Inflammatory macrophage treated with lipopolysaccharide for 4 hours (primary cell): ENCODE data around the gene ERF.

Source experiments
- DNase-seq: peaks from one replicate; pipeline ENCODE4 v3.0.0-alpha.2; 2020

Gene ERF

DNA sequence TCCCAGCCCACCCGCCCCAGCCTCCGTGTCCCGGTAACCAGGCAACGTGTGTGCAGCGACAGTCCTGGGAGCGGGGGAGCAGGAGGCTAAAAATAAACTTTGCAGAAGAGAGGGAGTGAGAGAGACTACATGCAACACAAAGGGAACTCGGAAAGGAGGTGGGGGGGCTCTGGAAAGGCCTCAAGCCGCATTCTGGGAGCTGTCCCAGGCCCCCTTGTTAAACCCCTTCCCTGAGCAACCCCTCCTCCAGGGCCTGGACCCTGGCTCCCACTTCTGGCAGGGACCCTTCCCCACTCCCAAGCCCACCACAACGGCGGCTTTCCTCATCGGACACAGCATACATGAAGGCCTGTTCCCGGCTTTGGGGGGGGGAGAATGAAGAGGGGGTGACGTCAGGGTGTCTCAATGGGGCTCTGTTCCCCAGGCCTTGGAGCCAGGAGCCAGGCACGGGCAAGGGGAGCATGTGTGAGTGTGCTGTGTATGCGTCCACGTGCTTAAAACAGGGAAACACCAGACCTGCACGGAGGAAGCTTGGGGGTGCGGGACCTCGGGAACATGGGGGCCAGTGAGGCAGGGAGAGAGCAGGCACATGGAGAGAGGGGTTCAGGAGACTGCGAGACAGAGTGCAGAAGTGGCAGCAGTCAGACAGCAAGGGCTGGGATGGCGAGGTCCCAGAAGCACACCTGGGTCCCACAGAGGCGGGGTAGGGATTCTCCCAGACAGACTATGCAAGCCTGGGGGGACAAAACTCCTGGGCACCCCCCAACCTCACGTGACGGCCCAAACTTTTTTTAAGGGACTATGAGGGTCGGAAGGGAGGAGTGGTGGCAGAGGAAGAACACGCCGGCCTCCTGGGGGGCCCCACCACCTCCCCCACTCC lies 2.3 kb downstream of the ERF start:
- peak; percentile 16 for DNase-seq

DNA sequence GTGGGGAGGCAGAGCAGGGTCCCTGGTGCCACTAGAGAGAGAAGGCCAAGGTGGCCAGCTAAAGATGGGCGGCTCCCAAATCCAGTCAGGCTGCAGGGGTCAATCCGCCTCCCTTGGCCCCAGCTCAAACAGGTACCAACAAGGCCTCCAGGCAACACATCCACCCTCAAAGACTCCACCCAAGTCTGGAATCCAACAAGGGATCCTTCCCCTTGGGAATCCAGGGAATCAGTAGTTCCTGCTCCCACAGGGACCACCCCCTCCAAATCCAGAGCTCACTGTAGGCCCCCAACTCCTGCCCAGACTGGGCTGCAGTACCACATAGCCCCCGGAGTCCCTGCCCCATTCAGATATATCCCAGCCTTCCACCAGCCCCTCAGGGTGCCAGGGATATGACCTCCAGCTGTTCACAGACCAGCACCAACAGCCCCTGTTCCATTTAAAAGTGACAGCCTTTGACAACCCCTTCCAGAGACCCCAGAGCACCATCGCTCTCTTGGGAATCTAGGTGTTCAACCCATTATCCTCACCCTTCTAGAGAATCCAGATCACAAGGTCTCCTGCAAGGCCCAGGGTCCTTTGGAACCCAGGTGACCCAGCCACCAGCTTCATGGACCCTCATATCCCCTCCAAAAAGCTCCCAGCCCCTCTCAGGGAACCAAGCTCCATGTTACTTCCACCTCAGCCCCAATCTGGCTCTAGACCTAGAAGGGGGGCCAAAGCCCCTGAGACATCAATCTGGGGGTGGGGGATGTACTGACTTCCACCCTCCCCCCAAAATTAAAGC lies 3.2 kb downstream of the ERF start:
- DNase-seq: no peak

DNA sequence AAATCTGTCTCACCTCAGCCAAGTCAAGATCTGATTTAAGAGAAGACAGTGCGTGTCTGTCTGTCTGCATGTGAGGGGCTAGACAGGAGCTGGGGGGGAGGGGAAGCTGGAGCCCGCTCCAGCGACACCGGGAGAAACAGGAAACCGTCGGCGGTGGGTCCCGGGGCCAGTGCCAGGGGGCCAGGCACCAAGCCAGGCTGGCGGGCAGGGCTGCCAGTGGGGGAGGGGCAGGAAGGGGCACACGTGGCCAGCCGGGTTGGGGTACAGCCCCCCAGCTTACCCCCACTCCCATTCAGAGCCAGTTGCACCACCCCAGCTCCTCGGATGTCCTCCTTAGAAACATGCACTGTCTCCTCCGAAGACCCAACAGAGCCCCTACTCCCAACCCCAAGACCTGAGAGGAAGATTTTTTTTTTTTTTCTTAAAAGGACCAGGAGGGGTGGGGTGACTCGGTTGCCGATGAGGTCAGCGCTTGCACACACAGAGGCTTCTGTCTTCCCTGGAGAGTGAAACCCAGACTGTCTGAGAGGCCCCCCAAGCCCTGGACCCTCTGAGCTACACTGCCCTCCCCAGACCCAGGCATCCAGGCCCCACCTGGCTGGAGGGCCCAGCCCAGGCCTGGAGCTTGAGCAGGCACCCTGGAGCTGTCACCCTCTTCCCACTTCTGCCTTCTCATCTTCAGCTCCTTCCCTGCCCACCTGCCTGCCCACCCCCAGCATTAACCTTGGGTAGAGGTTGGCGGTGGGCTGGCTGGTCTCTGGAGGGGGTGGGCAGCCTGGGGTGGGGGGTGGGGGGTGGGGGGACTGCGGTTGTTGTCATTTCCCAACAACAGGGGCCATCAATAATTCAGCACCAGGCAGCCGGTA lies 4.0 kb downstream of the ERF start:
- peak; percentile 39 for DNase-seq

DNA sequence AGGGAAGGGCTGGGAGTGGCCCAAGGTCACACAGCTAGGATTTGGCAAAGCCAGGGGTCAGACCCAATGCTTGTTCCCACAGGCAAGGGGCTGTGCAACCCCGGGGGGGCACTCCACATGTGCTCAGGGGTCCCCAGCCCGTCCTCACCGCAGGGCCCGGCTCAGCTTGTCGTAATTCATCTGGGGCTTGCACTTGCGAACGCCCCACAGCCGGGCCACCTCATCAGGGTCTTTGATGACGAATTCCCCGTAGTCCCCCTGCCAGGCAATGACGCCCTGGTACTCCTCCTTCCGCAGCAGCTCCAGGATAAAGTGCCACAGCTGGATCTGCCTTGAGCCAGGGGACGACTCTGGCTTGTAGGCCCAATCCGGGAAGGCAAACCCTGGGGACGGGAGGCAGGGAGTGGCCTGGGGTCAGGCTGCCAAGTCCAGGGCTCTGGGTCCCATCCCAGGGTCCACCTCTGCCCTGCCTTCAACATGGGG lies 4.7 kb downstream of the ERF start:
- no peak for DNase-seq

DNA sequence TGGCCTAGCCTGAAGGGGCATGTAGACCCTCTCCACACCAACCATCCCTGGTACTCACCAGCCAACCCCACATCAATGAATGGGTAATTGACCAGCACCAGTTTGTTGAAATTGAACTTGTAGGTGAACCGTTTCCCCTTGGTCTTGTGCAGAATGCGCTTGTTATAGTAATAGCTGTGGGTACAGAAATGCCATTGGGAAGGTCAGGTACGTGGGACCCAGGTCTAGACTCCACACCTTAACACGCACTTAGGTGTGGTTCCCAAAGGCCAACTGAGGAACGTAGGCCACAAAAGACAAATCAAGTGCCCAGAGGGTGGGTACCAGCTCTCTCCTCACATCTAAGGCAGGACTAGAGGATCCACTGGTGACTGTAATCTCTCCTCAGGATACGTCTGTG lies 5.2 kb downstream of the ERF start:
- DNase-seq: no peak

DNA sequence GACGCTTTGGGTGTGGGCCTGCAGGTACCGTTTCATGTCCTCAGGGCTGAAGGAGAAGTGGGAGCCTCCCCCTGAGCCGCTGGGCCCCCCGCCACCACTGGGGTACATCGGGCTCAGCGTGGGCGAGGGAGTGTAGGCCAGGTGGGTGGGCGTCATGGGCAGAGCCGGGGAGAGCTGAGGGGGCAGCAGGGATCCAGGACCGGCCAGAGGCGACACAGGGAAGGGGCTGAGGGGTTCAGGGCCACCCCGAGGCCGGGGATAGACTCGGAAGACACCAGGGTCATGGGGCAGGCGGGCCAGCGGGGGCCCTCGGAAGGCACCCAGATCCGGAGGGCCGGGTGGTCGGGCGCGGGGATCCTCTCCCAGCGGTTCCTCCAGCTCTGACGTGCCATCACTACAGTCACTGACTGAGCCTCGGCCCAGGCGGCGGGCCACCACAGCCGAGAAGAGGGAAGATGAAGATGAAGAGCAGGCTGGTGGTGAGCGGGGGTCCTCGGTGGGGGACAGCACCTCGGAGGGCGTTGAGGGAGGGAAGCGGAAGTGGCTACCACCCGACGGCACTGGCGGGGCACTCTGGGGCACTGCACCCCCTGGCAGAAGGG lies 5.7 kb downstream of the ERF start:
- DNase-seq: no peak

DNA sequence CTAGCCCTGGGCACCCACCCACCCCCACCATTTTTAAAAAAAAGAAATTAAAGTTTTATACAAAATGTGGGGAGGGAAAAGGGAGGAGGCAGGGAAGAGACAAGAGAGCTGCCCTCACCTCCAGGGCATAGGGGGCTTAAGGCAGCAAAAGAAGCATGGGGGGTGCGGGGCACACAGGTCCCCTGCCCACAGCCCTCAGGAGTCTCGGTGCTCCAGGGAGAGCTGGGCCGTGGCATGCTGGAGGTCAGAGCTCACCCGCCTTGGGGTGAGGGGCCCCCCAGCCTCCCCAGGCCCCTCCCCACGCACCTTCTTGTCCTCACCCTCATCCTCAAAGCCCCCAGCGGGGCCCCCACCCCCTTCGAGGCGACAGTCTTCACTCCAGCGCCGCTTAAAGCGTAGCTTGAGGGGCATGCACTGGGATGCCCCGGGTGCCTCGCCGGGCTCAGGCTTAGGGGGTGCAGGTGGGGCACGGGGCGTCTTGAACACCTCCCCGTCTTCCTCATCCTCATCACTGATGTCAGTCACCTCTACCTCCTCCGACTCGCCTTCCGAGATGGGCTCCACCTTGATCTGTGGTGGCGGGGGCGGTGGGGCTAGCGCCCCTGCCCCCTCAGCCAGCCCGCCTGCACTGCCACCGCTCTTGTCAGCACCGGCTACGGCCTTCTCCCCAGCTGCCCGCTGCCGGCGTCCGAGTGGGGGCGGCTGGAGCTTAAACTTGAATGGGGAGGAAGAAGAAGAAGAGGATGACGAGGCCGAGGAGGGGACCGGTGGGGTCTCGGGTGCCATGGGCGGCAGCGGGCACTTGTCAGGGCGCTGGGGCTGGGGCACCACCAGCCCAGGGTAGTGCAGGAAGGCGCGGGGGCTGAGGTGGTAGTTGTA lies 6.4 kb downstream of the ERF start:
- DNase-seq: no peak

DNA sequence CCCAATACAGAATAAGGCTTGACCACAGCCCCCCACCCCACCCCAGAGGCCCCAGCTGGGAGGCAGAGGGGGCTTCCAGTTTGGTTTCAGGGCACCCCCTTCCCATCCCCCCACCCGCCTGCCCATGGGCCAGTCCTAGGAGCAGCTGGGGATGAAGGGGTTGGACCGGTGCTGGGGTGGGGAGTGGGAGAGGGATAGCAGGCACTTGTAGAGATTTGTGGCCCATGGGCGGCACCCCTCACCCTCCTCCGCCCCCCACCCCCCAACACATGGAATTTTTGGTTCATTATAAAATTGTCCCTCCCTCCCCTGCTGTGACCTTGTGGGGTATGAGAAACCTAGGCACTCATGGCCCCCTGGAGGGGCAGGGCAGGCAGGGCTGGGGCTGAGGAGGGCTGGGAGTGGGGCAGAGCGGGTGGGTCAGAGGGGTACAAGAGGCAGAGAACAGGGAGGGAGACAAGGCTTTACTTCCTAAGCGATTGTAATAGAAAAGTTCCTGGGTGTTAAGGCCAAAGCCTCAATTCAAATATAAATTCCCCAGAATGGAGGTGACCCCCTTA lies 7.2 kb downstream of the ERF start:
- no peak for DNase-seq

DNA sequence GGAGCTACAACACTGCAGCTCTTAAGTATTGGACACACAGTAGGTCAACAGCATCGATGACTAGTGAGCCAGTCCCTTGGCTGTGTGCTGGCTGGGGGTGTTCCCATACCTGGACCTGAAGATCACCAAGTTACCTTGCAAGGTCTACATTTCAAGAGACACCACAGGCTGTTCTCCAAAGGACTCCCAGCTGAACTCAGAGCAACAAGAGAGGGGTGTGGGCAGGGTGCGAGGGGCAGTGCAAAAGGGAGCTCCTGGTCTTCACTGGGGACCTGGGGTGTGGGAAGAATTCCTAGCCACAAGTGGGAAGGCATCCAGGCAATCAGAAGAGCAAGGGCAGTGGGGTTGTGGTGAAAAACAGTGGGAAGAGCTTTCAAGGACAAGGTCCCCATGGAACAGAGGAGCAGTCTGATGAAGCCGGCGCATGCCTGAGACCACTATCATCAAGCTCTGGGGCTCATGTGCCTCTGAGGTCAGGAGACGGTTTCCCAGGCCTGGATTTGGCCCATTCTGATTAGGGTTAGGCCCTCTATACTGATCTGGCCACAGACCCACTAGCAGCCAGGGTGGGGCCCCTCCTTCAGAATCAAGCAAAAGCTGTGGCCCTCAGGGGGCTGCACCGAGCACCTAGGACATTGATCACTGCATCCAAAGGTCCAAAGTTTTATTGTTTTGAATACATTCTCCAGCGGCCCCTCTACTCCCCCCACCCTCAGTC lies 7.8 kb downstream of the ERF start:
- no peak for DNase-seq

DNA sequence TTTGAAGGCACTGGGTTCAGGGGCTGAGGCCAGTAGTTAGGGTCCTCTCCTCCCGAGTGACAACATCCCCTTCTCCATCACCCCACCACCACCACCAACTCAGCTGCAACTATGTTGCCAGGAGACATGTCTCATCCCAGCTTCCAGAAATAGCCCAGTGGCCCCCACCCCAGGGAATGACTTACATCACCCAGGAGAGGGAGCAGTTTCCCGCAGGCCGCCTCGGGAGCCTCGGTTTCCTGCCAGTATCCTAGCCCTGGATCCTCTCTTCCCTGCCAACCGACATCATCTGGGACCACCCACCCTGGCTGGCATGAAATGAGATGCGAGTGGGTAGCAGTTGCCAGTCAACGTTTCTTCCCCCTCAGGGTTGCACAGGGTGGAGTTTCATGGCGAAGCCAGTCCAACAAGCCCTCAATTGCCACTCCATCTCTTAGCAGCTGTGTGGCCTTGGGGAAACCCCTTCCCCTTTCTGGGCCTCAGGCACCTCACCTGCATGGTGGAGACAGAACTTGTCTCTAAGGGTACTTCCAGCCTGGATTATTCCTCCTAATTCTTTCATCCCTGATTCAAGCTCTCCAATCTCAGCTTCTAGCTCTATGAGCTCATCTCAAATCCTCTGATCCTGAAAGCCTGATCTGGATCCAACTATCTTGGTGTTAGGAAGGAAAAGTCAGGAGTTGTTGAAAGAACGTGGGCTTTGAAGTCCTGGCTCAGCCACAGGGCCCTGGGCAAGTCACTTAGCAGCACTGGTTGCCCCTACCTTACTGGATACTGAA lies 8.6 kb downstream of the ERF start:
- DNase-seq: no peak

DNA sequence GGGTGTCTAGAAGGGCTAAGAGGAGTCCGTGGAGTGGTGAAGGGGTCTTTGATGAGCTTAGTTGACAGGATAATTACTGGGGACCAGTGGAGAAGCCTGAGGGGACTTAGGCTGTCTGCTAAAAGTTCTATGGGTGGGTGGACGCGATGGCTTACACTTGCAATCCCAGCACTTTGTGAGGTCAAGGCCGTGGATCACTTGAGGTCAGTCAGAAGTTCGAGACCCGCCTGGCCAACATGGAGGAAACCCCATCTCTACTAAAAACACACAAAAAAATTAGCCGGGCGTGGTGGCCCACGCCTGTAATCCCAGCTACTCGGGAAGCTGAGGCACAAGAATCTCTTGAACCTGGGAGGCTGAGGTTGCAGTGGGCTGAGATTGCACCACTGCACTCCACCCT lies 9.7 kb downstream of the ERF start:
- DNase-seq: no peak

DNA sequence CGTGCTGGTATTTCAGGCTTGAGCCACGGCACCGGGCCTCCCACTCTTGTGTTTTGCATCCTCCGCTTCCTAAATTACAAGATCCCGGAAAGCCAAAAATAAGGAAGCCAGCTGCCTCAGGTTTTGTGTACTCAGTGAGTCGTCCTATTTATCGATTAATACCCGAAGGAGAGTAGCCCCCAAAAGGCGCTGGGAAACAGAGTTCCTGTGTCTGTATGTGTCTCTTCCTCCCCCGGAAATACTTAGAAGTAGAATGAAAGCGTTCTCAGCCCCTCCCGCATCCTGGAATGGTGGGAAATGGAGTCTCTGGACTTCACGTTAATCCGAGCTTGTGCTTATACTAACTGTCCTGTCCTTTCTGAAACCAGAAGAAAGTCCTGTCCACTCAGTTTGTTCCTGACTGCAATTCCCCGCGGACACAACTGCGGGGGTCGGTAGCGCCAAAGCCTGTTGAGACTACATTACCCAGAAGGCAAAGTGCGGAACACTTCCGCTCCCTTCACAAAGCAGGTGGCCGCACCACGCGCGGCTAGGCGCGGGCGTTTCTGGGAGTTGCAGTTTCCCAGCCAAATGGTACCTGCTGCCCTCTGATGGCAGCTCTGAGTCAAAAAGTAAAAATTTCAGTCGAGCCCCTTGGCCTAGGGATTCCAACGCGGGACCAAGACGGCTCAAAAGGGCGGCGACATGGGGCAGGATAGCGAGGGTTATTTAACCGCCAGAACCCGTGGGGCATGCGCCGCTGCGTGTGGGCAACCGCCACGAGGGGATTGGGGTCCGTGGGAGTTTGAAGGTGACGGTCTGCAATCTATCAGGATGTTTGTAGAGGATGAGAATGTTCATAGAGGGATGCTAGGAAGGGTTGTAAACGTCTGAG lies 10.3 kb downstream of the ERF start:
- DNase-seq: peak; percentile 96

DNA sequence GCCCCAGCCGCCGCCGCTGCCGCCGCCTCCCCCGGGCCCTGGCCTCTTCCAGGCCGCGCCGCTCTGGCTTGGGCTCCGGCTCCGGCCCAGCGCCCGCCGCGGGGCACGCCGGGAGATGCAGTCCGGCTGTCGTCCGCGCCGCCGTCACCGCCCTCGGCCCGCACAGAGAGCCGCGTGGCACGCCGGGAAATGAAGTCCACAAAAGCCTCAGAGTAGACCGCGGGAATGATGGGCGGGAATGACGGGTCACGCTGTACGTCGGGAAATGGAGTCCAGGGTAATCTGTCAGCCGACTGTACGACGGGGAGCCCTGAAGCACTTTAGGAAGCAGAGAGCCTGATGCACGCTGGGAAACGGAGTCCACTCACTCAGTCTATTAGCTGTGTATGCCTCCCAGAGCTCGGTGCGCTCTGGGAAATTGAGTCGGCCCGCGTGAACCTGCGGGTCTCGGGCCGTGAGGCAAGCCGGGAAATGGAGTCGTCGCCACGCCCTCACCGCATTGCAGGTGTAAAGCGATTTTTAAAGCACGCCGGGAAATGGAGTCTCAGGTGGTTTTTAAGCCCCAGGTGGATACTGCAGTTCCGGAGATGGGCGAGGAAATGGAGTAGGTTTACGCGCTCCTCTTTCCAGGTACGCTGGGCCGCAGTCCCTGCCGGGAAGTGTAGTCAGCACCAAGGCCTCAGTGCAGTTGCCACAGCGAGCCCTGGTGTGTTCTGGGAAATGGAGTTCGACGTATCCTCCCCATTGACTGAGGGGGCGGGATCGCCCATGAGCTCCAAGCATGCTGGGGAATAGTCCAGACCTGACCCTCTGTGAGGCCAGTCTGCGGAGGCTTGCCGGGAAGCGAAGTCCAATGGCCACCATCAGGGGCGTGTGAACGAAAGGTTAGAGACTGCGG lies 12.2 kb downstream of the ERF start, which contains the start of gene GSK3A:
TSS of gene GSK3A (minus strand) at position 91 of the 898 bp plus-strand sequence. CDS start 137 bp downstream, outside the sequence.
- peak; percentile 99 for DNase-seq

DNA sequence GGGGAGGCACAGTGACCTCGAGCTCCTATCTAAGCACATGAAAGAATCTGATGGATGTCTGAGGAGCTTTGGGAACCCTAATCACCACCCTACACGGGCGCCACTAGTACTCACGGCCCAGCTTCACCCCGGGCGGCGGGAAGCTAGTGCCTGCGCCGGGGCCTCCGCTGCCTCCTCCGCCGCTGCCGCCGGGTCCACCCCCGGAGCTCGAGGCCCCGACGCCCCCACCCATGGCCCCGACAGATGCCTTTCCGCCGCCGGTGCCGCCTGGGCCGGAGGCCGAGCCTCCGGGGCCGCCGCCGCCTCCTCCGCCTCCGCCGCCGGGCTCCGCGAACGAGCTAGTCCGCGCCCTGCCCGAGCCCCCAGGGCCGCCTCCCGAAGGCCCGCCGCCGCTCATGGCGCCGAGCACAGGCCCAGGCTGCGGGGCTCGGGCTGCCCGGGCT lies 12.8 kb downstream of the ERF start:
- no peak for DNase-seq

DNA sequence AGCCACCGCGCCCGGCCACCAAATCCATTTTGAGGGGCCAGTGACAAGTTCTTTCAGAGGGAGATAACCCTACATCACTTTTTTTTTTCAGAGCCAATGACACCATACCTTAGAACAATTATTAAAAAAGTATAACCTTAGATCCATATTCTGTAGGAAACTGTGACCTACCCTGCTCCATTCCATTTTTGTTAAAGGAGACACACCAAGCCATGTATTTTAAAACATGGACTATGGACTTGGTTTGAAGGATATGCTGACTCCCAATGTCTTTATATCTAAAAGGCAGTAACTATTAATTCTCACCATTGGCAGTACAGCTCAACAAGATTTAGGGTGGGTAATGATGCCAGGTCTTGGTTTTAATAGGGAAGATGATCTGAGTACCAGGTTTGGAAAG lies 13.6 kb downstream of the ERF start:
- DNase-seq: no peak

DNA sequence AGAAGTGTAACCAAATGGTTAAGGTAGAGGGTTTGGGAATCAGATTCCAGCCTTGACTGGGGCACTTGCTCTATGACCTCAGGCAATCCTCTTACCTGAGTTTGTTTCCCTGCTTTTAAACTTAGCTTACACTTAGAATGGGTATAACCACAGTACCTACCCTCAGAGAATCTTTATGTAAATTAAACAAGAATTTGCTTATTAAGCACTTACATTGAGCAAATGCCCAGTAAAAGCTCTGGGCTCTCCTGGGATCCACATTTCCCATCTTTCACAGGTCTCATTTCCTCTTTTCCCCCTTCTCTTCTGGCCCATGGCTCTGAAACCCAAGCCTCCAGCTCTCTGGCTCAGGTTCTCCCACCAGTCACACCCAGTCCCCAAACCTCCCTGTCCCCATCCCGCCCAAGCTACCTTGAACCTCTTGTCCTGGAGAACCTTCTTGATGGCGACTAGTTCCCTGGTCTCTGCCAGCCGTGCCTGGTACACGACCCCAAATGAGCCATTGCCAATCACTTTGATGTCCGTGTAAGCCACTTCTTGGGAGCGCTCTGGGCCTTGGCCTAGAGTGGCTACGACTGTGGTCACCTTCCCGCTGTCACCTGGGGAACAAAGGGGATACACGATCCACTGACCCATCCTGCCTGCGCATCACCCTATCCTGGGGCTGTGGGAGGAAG lies 15.2 kb downstream of the ERF start:
- DNase-seq: no peak

DNA sequence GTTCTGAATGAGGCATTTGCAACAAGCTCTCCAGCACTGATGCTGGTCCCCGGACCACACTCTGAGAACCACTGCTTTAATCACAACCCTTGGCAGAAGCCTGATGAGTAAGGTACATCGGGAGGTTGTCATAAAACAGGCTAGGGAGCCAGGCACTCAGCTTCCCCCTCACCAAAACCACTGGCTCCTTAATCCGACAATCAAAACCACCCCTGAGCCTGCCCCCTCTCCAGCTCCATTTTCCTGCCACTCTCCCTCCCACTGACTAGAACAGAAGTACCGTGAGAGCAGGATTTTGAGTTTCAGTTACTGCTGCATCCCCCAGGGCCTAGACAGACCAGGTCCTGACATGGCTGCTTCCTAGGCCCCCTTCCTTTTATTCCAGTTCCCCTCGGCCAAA lies 19.7 kb downstream of the ERF start:
- DNase-seq: no peak
